Measurements from ENCODE around the gene ZNF853.

GRCh38 chr7:6642861-6643640 lies 27.6 kb downstream of the ZNF853 start:
- TF ChIP-seq CTCF (IDR thresholded peaks at IDR 0.05) (no peak), EZH2 (IDR thresholded peaks at IDR 0.05) (no peak), EZH2phosphoT487 (IDR thresholded peaks at IDR 0.05) (no peak)
